Keratinocyte (primary cell): Measurements from ENCODE around the gene SLX1B.
"Not testable (repeated sequence)": the region's sequence is repeated elsewhere in the genome, so short reads cannot be mapped to it uniquely, and the experiment has no call there.

Experiments used
- EZH2 ChIP-seq: IDR thresholded peaks from one replicate; pipeline ENCODE4 v1.6.1; 2012; ENCODE audit warnings: inconsistent platforms, mild to moderate bottlenecking, low read length, moderate library complexity
- TF ChIP-seq, protein P1 (sequence below), 3 experiments: IDR thresholded peaks in 1 of 3; conservative IDR thresholded peaks in 1 of 3; optimal IDR thresholded peaks in 1 of 3; 2 replicates in 2 of 3; 3 replicates in 1 of 3; pipeline versions ENCODE3 to v1.5.1; 2011; ENCODE audit warnings: low read length in 3 of 3, mild to moderate bottlenecking in 3 of 3, moderate library complexity in 2 of 3, control low read depth in 1 of 3, inconsistent platforms in 1 of 3; ENCODE audit not compliant: insufficient read depth in 2 of 3; ENCODE audit errors: extremely low read depth in 1 of 3

DNA sequence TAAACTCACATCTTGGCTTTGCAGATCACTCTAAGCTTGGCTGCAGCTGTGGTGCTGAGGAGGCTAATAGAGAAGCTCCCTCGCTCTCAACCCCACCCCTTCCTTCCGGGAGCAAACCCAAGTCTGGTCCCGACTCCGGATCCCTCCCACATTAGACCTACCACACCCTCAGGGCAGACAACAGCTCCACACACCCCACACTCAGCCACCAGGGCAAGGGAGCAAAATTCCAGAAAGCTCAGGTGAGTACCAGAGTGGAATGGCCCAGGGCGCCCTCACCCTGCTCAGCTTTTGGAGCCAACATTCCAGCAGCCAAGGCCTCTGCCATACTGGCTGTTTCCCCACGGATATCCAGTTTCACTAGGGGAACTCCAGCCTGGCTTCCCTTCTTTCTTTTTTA is 15.3 kb downstream of the SLX1B start:
- TF ChIP-seq, protein P1, sequence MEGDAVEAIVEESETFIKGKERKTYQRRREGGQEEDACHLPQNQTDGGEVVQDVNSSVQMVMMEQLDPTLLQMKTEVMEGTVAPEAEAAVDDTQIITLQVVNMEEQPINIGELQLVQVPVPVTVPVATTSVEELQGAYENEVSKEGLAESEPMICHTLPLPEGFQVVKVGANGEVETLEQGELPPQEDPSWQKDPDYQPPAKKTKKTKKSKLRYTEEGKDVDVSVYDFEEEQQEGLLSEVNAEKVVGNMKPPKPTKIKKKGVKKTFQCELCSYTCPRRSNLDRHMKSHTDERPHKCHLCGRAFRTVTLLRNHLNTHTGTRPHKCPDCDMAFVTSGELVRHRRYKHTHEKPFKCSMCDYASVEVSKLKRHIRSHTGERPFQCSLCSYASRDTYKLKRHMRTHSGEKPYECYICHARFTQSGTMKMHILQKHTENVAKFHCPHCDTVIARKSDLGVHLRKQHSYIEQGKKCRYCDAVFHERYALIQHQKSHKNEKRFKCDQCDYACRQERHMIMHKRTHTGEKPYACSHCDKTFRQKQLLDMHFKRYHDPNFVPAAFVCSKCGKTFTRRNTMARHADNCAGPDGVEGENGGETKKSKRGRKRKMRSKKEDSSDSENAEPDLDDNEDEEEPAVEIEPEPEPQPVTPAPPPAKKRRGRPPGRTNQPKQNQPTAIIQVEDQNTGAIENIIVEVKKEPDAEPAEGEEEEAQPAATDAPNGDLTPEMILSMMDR (optimal IDR thresholded peaks at IDR 0.05 in 1 of 3, IDR thresholded peaks at IDR 0.05 in 1 of 3, conservative IDR thresholded peaks at IDR 0.05 in 1 of 3; ENCODE audit: extremely low read depth in 1 of 3, insufficient read depth in 2 of 3, low read length in 3 of 3): not testable (repeated sequence)
- TF ChIP-seq EZH2: not testable (repeated sequence)
